Activated CD8-positive, alpha-beta T cell treated with anti-CD3 and anti-CD28 coated beads for 36 hours (primary cell): ENCODE results near the gene CHST15. TPM values are rescaled to one million over a fixed set of nuclear protein-coding genes. Genes with fewer than 3 reads are reported as not detected.

ENCODE experiments used
- ATAC-seq: fragments of 200-7000 bp; cut with Tn5 transposase; one replicate; pipeline ENCODE4 v1.10.0; 2021; ENCODE audit warnings: mild to moderate bottlenecking, moderate library complexity
- CTCF ChIA-PET: fragments of 350-600 bp; sonication (Branson Sonifier 250); formaldehyde crosslinking; loops from one replicate; lab custom pipeline; 2021; ENCODE audit warnings: antibody characterized with exemption; lab: Charles Lee
- POLR2A ChIA-PET: fragments of 350-600 bp; sonication (Branson Sonifier 250); formaldehyde crosslinking; loops from one replicate; lab custom pipeline; 2021; ENCODE audit warnings: antibody characterized with exemption; lab: Charles Lee
- DNase-seq: peaks from one replicate; pipeline ENCODE4 v3.0.0-alpha.2; 2020
- H3K27ac Mint-ChIP-seq: one replicate; pipeline ENCODE4 v1.8.0; 2021; ENCODE audit warnings: mild to moderate bottlenecking, mixed read lengths
- H3K27me3 Mint-ChIP-seq: one replicate; pipeline ENCODE4 v1.8.0; 2021; ENCODE audit warnings: mixed read lengths
- H3K36me3 Mint-ChIP-seq: one replicate; pipeline ENCODE4 v1.8.0; 2021; ENCODE audit warnings: low read depth, mixed read lengths
- H3K4me1 Mint-ChIP-seq: one replicate; pipeline ENCODE4 v1.8.0; 2021; ENCODE audit warnings: low read depth, mixed read lengths
- H3K4me3 Mint-ChIP-seq: one replicate; pipeline ENCODE4 v1.8.0; 2021; ENCODE audit warnings: mild to moderate bottlenecking, moderate library complexity, mixed read lengths
- H3K9me3 Mint-ChIP-seq: one replicate; pipeline ENCODE4 v1.8.0; 2021; ENCODE audit warnings: mixed read lengths
- intact Hi-C: fragments of 100-400 bp; cut with micrococcal nuclease; formaldehyde crosslinking; loops from one replicate; pipeline ENCODE4 v1.10.0; 2022
- total RNA-seq, 2 experiments: library from RNA; stranded (reverse); gene quantifications; one replicate each; pipeline ENCODE4 v1.2.3, GENCODE V29; 2021
- TF ChIP-seq, protein P1 (sequence below): fragments of 200-600 bp; IDR thresholded peaks from one replicate; pipeline ENCODE4 v1.8.0; 2022; ENCODE audit warnings: antibody characterized with exemption, mild to moderate bottlenecking

Gene CHST15
- total RNA-seq, 2 experiments from 2014 or later: 0.36 to 0.81 TPM

DNA sequence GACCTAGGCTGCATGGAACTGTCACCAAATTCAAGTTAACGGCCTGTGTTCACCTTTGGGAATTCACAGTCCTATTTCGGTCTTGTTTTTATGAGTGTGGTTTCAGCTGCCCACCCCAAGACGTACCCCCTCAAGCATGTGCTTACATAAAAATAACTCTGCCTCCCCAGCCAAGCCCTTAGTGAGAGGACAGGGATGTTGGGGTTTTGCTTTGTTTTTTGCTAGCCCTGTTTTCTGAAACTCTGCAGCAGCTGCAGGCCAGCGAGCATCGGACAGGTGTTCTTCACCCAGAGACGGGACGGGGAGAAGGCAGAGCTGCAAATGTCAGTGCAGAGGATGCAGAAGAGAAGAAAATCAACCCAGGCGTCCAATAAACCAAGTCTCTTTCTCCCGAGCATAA is 13.5 kb downstream of the CHST15 start:
- no peak overlapping the region for H3K27ac Mint-ChIP-seq
- peaks cover 1% of the 10 kb centered on the region for H3K4me1 Mint-ChIP-seq
- ChIA-PET POLR2A (no interaction called here), CTCF (no interaction called here)
- ATAC-seq (no peak), DNase-seq (no peak)
- no peaks in the 10 kb centered on the region for H3K27me3 Mint-ChIP-seq
- no peak overlapping the region for H3K4me3 Mint-ChIP-seq
- no peaks in the 10 kb centered on the region for H3K9me3 Mint-ChIP-seq
- no peaks in the 10 kb centered on the region for H3K36me3 Mint-ChIP-seq
- intact Hi-C loops: no loop called here
- TF ChIP-seq, protein P1, sequence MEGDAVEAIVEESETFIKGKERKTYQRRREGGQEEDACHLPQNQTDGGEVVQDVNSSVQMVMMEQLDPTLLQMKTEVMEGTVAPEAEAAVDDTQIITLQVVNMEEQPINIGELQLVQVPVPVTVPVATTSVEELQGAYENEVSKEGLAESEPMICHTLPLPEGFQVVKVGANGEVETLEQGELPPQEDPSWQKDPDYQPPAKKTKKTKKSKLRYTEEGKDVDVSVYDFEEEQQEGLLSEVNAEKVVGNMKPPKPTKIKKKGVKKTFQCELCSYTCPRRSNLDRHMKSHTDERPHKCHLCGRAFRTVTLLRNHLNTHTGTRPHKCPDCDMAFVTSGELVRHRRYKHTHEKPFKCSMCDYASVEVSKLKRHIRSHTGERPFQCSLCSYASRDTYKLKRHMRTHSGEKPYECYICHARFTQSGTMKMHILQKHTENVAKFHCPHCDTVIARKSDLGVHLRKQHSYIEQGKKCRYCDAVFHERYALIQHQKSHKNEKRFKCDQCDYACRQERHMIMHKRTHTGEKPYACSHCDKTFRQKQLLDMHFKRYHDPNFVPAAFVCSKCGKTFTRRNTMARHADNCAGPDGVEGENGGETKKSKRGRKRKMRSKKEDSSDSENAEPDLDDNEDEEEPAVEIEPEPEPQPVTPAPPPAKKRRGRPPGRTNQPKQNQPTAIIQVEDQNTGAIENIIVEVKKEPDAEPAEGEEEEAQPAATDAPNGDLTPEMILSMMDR: no peak

DNA sequence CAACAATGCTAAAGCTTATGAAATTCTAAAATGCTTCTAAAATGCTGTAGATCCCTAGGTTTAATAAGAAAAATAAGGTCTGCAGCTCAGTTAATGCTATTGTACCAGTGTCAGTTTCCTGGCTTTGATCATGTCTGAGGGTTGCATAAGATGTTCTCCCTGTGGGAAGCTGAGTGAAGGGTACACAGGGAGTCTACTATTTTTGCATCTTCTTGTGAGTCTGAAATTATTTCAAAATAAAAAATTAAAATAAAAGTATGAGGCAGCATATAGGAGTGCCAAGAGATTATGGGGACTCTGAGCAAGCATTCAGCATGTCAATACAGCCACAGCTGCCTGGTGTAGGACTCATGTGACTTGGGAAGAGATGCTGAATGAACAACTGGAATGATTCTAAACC is 14.7 kb downstream of the CHST15 start:
- ChIA-PET POLR2A (no interaction called here), CTCF (interaction anchor here (0.6 to 0.9 kb wide), 2 partner anchors 13 to 84 kb away, joined by 3 to 4 read pairs; no protein-coding TSS in a partner anchor)
- Mint-ChIP-seq H3K27me3 (no peaks in the 10 kb centered on the region), H3K36me3 (no peaks in the 10 kb centered on the region), H3K4me1 (peaks cover 7% of the 10 kb centered on the region), H3K4me3 (no peak overlapping the region), H3K9me3 (peaks cover 3% of the 10 kb centered on the region), H3K27ac (no peak overlapping the region)
- intact Hi-C loops: no loop called here
- TF ChIP-seq, protein P1: no peak
- ATAC-seq (no peak), DNase-seq (no peak)

DNA sequence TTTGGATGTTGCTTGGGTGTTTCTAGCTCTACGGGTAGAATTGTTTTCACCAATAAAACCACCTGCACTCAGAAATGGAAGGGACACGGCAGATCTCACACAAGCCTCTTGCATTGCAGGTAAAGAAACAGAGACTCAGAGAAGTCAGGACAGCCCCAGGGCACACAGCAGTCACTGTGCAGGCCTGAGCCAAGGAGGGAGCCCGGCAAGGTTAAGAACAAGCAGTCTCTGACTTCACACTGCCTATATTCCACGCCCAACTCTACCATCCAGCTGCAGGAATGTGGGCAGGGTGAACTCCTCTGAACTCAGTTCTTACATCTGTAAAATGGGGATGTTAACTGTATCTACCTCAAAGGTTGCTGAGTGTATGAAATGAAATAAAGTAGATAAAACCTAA is 15.4 kb downstream of the CHST15 start:
- no peaks in the 10 kb centered on the region for H3K27me3 Mint-ChIP-seq
- H3K36me3 Mint-ChIP-seq: no peaks in the 10 kb centered on the region
- POLR2A ChIA-PET: no interaction called here
- no peak overlapping the region for H3K27ac Mint-ChIP-seq
- peaks cover 3% of the 10 kb centered on the region for H3K9me3 Mint-ChIP-seq
- ATAC-seq (no peak), DNase-seq (no peak)
- CTCF ChIA-PET: interaction anchor here (0.6 to 0.9 kb wide), 2 partner anchors 12 to 83 kb away, joined by 3 to 4 read pairs; no protein-coding TSS in a partner anchor
- no peak overlapping the region for H3K4me3 Mint-ChIP-seq
- H3K4me1 Mint-ChIP-seq: peaks cover 7% of the 10 kb centered on the region
- intact Hi-C loops: no loop called here
- TF ChIP-seq, protein P1: no peak

DNA sequence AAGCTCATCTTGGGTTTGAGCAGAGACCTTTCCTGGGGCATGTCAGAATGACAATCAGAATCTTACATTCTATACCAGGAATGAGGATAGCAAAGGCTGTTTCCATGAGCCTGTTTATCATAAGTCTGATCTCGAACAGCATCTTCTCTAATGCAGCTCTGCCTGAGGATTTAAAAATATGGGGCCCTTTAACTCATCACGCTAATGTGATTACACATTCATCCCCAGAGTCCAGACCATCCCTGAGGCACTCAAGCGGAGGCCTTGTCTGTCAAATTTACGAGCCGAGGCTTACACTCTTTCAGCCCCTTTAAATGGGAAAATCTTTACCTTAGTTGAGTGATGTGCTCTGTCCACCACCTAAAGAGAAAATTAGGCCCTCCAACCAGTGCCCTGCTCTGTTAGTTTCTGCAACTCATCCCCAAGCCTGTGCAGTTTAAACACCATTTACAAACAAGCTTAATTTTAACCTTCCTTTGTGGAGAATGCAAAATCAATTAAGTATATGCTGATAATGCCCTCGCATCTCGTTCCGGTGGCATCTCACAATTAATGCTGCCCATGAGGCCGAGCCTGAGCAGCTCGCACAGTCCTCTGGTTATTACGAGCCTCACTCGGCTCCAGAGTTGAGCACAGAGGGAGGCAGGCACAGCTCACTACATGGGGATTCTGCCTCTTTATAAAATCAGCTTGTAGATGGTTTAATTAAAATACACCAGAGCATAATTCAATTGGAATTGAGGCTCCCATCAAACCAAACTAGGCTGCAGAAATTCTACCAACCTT is 16.0 kb downstream of the CHST15 start:
- Mint-ChIP-seq H3K36me3 (no peaks in the 10 kb centered on the region), H3K4me3 (no peak overlapping the region), H3K27ac (no peak overlapping the region), H3K27me3 (no peaks in the 10 kb centered on the region), H3K9me3 (peaks cover 3% of the 10 kb centered on the region), H3K4me1 (peaks cover 8% of the 10 kb centered on the region)
- intact Hi-C loops: no loop called here
- no peak for ATAC-seq
- ChIA-PET POLR2A (no interaction called here), CTCF (interaction anchor here (0.9 kb wide), 1 partner anchor 83 kb away, joined by 4 read pairs; no protein-coding TSS in a partner anchor)
- DNase-seq: no peak
- TF ChIP-seq, protein P1: no peak

DNA sequence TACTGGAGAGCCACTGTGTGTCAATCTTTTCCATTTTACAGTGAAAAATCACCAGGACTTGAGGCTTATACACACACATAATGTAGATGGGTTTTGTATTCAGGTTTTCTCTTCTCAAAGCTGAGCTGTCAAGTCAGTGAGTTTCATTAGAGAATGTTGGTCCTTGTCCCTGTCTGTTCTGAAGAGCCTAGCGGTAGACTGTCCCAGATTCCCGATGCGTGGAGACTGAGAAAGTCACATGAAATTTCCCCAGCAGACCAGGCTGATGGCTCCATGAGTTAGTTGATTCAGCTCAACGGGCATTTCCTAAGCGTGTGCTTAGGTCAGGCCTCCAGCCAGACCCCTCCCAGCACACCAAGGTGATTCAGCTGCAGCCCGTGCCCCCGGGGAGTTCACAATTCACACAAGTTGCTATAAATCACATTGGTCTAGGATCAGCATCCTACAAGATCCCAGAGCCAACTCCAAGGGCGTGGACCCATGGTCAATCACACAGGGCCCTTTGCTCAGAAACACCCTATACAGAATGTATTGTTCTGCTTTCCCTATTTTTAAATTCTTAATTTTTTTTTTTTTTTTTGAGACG is 17.2 kb downstream of the CHST15 start:
- TF ChIP-seq, protein P1: no peak
- DNase-seq (no peak), ATAC-seq (no peak)
- Mint-ChIP-seq H3K9me3 (peaks cover 3% of the 10 kb centered on the region), H3K4me3 (no peak overlapping the region), H3K36me3 (no peaks in the 10 kb centered on the region), H3K27ac (no peak overlapping the region), H3K4me1 (peaks cover 15% of the 10 kb centered on the region), H3K27me3 (no peaks in the 10 kb centered on the region)
- ChIA-PET CTCF (no interaction called here), POLR2A (no interaction called here)
- intact Hi-C loops: no loop called here
